ENCODE results near the gene IFNL1.

The IFNL1 gene

DNA sequence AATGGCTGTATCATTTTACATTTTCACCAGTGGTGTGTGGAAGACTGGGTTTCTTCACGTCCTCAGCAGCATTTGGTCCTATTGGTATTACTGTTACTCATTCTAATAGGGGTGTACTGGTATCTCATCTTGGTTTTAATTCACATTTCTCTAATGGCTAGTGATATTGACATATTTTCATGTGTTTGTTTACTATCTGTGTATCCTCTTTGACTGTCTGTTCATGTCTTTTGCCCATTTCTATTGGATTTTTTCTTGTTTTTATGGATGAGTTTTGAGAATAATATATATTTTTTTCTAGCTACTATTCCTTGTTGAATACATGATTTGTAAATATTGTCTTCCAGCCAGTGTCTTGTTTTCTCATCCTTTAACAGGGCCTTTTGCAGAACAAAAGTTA lies 14.2 kb upstream of the IFNL1 start:
- ATAC-seq: no peak
- TF ChIP-seq ZNF8 (CRISPR knock-in tag; IDR thresholded peaks at IDR 0.05): no peak
- no peak for TF ChIP-seq TCF4 (CRISPR knock-in tag; IDR thresholded peaks at IDR 0.05; ENCODE audit: borderline replicate concordance)
- TF ChIP-seq GLIS3 (CRISPR knock-in tag; IDR thresholded peaks at IDR 0.05): no peak
- no peak for TF ChIP-seq CSDC2 (CRISPR knock-in tag; IDR thresholded peaks at IDR 0.05)
- no peak for TF ChIP-seq SNAI2 (CRISPR knock-in tag; IDR thresholded peaks at IDR 0.05)
- TF ChIP-seq PPARA (CRISPR knock-in tag; IDR thresholded peaks at IDR 0.05; ENCODE audit: borderline replicate concordance): no peak
- TF ChIP-seq TSHZ2 (CRISPR knock-in tag; IDR thresholded peaks at IDR 0.05): no peak

DNA sequence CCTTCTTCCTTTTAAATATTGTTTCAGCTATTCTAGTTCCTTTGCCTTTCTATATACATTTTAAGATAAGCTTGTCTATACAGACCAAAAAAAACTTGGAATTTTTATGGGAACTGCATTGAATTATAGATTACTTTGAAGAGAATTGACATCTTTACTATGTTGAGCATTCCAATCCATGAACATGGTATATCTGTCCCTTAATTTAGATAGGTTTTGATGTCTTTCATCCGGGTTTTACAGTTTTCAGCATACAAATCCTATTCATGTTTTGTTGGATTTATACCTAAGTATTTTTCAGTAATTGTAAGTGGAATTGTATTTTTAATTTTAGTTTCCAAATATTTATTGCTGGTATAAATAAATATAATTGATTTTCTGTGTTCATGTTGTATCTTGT lies 12.2 kb upstream of the IFNL1 start:
- ATAC-seq: no peak
- TF ChIP-seq ZFP3 (CRISPR knock-in tag; IDR thresholded peaks at IDR 0.05) (no peak), TOX (CRISPR knock-in tag; IDR thresholded peaks at IDR 0.05; ENCODE audit: borderline replicate concordance) (no peak), ZNF70 (CRISPR knock-in tag; IDR thresholded peaks at IDR 0.05) (no peak), PPARA (CRISPR knock-in tag; IDR thresholded peaks at IDR 0.05; ENCODE audit: borderline replicate concordance) (no peak), ESRRG (CRISPR knock-in tag; IDR thresholded peaks at IDR 0.05) (no peak), CSRNP3 (CRISPR knock-in tag; IDR thresholded peaks at IDR 0.05) (no peak), TCF4 (CRISPR knock-in tag; IDR thresholded peaks at IDR 0.05; ENCODE audit: borderline replicate concordance) (no peak), ZC3H10 (CRISPR knock-in tag; IDR thresholded peaks at IDR 0.05) (no peak), CSDC2 (CRISPR knock-in tag; IDR thresholded peaks at IDR 0.05) (no peak), RARB (CRISPR knock-in tag; IDR thresholded peaks at IDR 0.05) (no peak)

DNA sequence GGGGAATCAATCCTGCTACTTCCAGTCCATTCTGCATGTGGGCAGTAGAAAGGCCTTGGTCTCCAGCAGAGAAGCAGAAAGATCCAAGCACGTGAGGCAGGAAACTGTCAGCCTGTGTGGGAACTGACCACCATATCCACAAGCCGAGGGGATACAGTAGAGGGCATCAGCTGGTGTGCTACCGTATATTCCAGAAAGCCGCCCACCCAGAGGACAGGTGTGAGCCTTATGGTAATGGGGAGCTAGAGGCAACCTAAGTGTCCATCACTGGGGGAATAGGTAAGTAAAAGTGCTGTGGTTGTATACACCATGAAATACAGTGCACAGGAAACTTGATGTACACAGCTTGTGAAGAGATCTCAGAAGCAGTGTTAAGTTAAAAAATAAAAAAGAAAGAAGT lies 2.8 kb upstream of the IFNL1 start:
- TF ChIP-seq, protein P1, sequence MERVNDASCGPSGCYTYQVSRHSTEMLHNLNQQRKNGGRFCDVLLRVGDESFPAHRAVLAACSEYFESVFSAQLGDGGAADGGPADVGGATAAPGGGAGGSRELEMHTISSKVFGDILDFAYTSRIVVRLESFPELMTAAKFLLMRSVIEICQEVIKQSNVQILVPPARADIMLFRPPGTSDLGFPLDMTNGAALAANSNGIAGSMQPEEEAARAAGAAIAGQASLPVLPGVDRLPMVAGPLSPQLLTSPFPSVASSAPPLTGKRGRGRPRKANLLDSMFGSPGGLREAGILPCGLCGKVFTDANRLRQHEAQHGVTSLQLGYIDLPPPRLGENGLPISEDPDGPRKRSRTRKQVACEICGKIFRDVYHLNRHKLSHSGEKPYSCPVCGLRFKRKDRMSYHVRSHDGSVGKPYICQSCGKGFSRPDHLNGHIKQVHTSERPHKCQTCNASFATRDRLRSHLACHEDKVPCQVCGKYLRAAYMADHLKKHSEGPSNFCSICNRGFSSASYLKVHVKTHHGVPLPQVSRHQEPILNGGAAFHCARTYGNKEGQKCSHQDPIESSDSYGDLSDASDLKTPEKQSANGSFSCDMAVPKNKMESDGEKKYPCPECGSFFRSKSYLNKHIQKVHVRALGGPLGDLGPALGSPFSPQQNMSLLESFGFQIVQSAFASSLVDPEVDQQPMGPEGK (CRISPR knock-in tag; IDR thresholded peaks at IDR 0.05; ENCODE audit: borderline replicate concordance): no peak
- TF ChIP-seq CSDC2 (CRISPR knock-in tag; IDR thresholded peaks at IDR 0.05): no peak
- no peak for TF ChIP-seq TSHZ2 (CRISPR knock-in tag; IDR thresholded peaks at IDR 0.05)
- no peak for TF ChIP-seq PPARA (CRISPR knock-in tag; IDR thresholded peaks at IDR 0.05; ENCODE audit: borderline replicate concordance)
- TF ChIP-seq ZC3H10 (CRISPR knock-in tag; IDR thresholded peaks at IDR 0.05): no peak
- no peak for TF ChIP-seq BACH2 (CRISPR knock-in tag; IDR thresholded peaks at IDR 0.05; ENCODE audit: borderline replicate concordance)
- TF ChIP-seq OSR1 (CRISPR knock-in tag; IDR thresholded peaks at IDR 0.05): no peak
- TF ChIP-seq ESRRG (CRISPR knock-in tag; IDR thresholded peaks at IDR 0.05): no peak
- no peak for TF ChIP-seq SNAI2 (CRISPR knock-in tag; IDR thresholded peaks at IDR 0.05)
- no peak for TF ChIP-seq TCF4 (CRISPR knock-in tag; IDR thresholded peaks at IDR 0.05; ENCODE audit: borderline replicate concordance)
- TF ChIP-seq, protein P2, sequence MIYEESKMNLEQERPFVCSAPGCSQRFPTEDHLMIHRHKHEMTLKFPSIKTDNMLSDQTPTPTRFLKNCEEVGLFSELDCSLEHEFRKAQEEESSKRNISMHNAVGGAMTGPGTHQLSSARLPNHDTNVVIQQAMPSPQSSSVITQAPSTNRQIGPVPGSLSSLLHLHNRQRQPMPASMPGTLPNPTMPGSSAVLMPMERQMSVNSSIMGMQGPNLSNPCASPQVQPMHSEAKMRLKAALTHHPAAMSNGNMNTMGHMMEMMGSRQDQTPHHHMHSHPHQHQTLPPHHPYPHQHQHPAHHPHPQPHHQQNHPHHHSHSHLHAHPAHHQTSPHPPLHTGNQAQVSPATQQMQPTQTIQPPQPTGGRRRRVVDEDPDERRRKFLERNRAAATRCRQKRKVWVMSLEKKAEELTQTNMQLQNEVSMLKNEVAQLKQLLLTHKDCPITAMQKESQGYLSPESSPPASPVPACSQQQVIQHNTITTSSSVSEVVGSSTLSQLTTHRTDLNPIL (CRISPR knock-in tag; IDR thresholded peaks at IDR 0.05; ENCODE audit: low read depth): no peak
- TF ChIP-seq TOX (CRISPR knock-in tag; IDR thresholded peaks at IDR 0.05; ENCODE audit: borderline replicate concordance): no peak
- ATAC-seq: no peak

All from SK-N-SH treated with all-trans-retinoic acid at 6 μM for 48 hours (cell line).